Lung (tissue), 12 donors: Measurements from ENCODE around the gene TANC1. TPM values are rescaled to one million over a fixed set of nuclear protein-coding genes. Genes with fewer than 3 reads are reported as not detected.

Experiments
- ATAC-seq: fragments of 200-7000 bp; cut with Tn5 transposase; one replicate; pipeline ENCODE4 v1.9.1; 2020; ENCODE audit warnings: moderate number of reproducible peaks; ENCODE audit not compliant: insufficient read depth, low FRiP score
- DNase-seq, 3 donors: peaks; one replicate each; pipeline ENCODE4 v3.0.0-alpha.2; 2013 to 2017
- H3K27ac ChIP-seq, 2 donors: one replicate each; pipeline ENCODE4 v1.5.1; 2013; ENCODE audit warnings: mild to moderate bottlenecking in 2 of 2, moderate library complexity in 2 of 2, control low read depth in 1 of 2, inconsistent platforms in 1 of 2, low read depth in 1 of 2, low read length in 1 of 2
- H3K27me3 ChIP-seq, 3 donors: one replicate each; pipeline ENCODE4 v1.5.1; 2013; ENCODE audit warnings: low read length in 2 of 3; ENCODE audit not compliant: control insufficient read depth in 3 of 3, insufficient read depth in 3 of 3
- H3K36me3 ChIP-seq, 4 donors: one replicate each; pipeline ENCODE4 v1.5.1; 2013; ENCODE audit warnings: low read length in 4 of 4, mild to moderate bottlenecking in 1 of 4, moderate library complexity in 1 of 4; ENCODE audit not compliant: control insufficient read depth in 4 of 4, insufficient read depth in 4 of 4
- H3K4me1 ChIP-seq, 5 donors: one replicate each; pipeline ENCODE4 v1.5.1; 2013; ENCODE audit warnings: low read length in 5 of 5, mild to moderate bottlenecking in 2 of 5, moderate library complexity in 1 of 5; ENCODE audit not compliant: control insufficient read depth in 5 of 5, insufficient read depth in 5 of 5
- H3K4me3 ChIP-seq: one replicate; pipeline ENCODE4 v1.5.1; 2013; ENCODE audit warnings: mild to moderate bottlenecking, control low read depth, moderate library complexity
- H3K9ac ChIP-seq, 2 donors: one replicate each; pipeline ENCODE4 v1.5.1; 2013; ENCODE audit warnings: low read length in 2 of 2, control low read depth in 1 of 2; ENCODE audit not compliant: insufficient read depth in 1 of 2
- H3K9me3 ChIP-seq, 4 donors: one replicate each; pipeline ENCODE4 v1.5.1; 2013; ENCODE audit warnings: low read length in 3 of 4, mild to moderate bottlenecking in 1 of 4, moderate library complexity in 1 of 4; ENCODE audit not compliant: control insufficient read depth in 4 of 4, insufficient read depth in 3 of 4
- CTCF ChIP-seq: IDR thresholded peaks from 2 replicates; pipeline ENCODE4 v1.5.1; 2012; ENCODE audit warnings: mild to moderate bottlenecking; ENCODE audit errors: control extremely low read depth, extremely low read depth
- WGBS, 2 donors: extraction: QIAGEN DNeasy Blood & Tissue Kit; methylation state at CpG; one replicate each; pipeline ENCODE4 v1.1.7; 2013; 5-methylcytosine and 5-hydroxymethylcytosine counted together
- polyA plus RNA-seq, 2 donors: library from polyadenylated mRNA; stranded (reverse); fragments of 200-250 nt; gene quantifications; one replicate each; pipeline ENCODE4 v1.2.1, GENCODE V29; 2013
- total RNA-seq, 2 donors: library from RNA; depleted of rRNA in 1 of 2; stranded (reverse); fragments of >200 nt in 1 of 2; gene quantifications; one replicate each; pipeline ENCODE4 v1.2.1, GENCODE V29; 2014 to 2021
- donor health status: control.
- donor health status: control.
- donor health status: Bipolar disorder and iron deficiency.
- donor health status: healthy.
- donor health status: DM: yes; HTN: yes; CAD: no.

Gene TANC1
- total and polyA plus RNA-seq, 4 donors, result 14.3 to 99.5 (median 37.3) TPM

GRCh38 chr2:159009940-159010339 is 41.5 kb downstream of the TANC1 start:
- Histone ChIP-seq H3K9me3 (peaks cover 0 to 3% (median 2%) of the 10 kb centered on the region in 4 donors), H3K9ac (no peak overlapping the region), H3K27me3 (no peaks in the 10 kb centered on the region), H3K4me3 (no peak overlapping the region), H3K27ac (peak overlapping the region in 1 of 2 donors; percentile 28), H3K4me1 (peaks cover 2 to 24% (median 8%) of the 10 kb centered on the region in 5 donors), H3K36me3 (peaks cover 0 to 8% (median 1%) of the 10 kb centered on the region in 4 donors)
- 76 to 77% methylated on average over 1 of the region's 1 CpG for WGBS, 2 donors
- DNase-seq (no peak), ATAC-seq (no peak)
- no peak for TF ChIP-seq CTCF

- no peak overlapping the region for H3K4me3 ChIP-seq
- peak overlapping the region in 1 of 2 donors; percentile 67 for H3K27ac ChIP-seq
- TF ChIP-seq CTCF, result no peak
- peaks cover 2 to 24% (median 8%) of the 10 kb centered on the region in 5 donors for H3K4me1 ChIP-seq
- peaks cover 0 to 11% (median 4%) of the 10 kb centered on the region in 4 donors for H3K36me3 ChIP-seq
- H3K9ac ChIP-seq, result no peak overlapping the region
- H3K9me3 ChIP-seq, result peaks cover 0 to 7% (median 2%) of the 10 kb centered on the region in 4 donors
- ATAC-seq (peak; percentile 62), DNase-seq (peak in 1 of 3 donors; percentile 20)
- no peaks in the 10 kb centered on the region for H3K27me3 ChIP-seq
- 41 to 63% methylated on average over 5 of the region's 5 CpGs for WGBS, 2 donors
Observed at GRCh38 chr2:159010340-159010739, 41.9 kb downstream of the TANC1 start.

GRCh38 chr2:159010963-159011362 is 42.5 kb downstream of the TANC1 start:
- no peak for ATAC-seq
- Histone ChIP-seq H3K27ac (peak overlapping the region in 1 of 2 donors; percentile 27), H3K27me3 (no peaks in the 10 kb centered on the region), H3K4me3 (no peak overlapping the region), H3K36me3 (peaks cover 0 to 11% (median 6%) of the 10 kb centered on the region in 4 donors), H3K4me1 (peaks cover 2 to 24% (median 8%) of the 10 kb centered on the region in 5 donors), H3K9me3 (peaks cover 0 to 7% (median 3%) of the 10 kb centered on the region in 4 donors), H3K9ac (no peak overlapping the region)
- no peak for DNase-seq
- no peak for TF ChIP-seq CTCF

GRCh38 chr2:159012142-159012541 is 43.7 kb downstream of the TANC1 start:
- Histone ChIP-seq H3K9ac (no peak overlapping the region), H3K27me3 (no peaks in the 10 kb centered on the region), H3K4me1 (peaks cover 2 to 24% (median 8%) of the 10 kb centered on the region in 5 donors), H3K9me3 (peaks cover 0 to 7% (median 3%) of the 10 kb centered on the region in 4 donors), H3K4me3 (no peak overlapping the region), H3K27ac (peak overlapping the region in 1 of 2 donors; percentile 41), H3K36me3 (peaks cover 0 to 11% (median 7%) of the 10 kb centered on the region in 4 donors)
- DNase-seq (no peak), ATAC-seq (no peak)
- 61 to 74% methylated on average over 4 of the region's 4 CpGs for WGBS, 2 donors
- TF ChIP-seq CTCF, result no peak
